GM18873 (cell line): ENCODE measurements around the gene ZNF584.

Experiments used
- ATAC-seq: cut with Tn5 transposase; IDR thresholded peaks from one replicate; pipeline ENCODE4 v1.9.1; 2021; ENCODE audit warnings: mild to moderate bottlenecking, moderate library complexity, moderate number of reproducible peaks; ENCODE audit not compliant: unreplicated experiment, low FRiP score

Gene ZNF584

DNA sequence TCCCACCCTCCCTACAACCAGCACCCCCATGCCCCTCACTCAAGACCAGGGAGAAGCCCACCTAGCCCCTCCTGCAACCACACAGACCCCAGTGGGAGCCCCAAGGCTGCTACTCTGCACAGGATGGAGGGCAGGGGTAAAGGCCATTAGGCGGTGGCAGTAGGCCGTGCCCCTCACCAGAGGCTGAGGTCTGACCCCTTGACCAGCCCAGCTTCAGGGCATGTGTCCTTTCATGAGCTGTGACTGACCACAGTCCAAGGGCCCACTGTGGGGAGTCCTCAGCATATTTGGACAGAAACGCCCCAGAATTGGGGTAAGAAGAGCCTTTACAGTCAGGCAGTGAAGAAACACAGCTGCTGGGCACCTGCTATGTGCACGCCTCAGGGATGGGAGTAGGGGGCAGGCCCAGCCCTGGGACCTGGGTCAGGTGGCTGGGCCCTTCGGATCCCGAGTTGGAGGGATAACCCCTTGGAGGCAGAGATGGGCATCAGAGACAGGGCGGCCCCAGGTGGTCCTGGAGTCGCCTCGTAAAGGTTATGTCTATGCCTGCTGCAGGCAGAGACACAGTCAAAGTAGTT is 23.0 kb upstream of the ZNF584 start:
- ATAC-seq = no peak

DNA sequence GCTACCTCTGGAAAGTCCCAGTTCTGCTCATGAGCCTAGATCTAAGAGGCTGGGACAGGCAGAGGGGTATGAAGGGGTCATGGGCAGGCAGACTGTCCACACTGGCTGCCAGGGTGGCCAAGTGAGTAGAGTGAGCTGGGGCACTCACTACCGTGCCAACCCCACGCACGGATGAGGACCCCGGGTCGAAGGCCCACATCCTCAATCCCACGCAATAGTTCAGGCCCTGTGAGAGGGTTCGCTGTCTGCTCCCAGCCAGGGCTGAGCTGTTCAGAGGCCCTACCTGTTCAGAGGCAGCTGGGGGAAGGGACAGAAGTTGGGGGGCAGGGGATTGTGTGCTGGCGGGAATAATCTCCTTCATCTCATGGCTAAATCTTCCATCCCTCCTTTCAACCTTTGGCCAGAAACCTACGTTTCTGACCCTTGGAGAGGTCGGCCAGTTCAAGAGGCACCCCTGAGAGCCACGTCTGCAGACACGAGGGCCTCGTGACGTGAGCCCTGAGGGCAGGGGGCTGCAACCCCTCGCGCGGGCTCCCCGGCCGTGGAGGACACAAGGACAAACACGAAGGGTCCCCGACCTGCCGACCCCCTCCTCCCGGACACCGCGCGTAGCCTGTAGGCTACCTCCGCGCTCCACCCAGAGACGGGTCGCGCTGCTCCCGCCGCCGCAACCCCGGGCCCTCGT is 22.4 kb upstream of the ZNF584 start:
- ATAC-seq = no peak

DNA sequence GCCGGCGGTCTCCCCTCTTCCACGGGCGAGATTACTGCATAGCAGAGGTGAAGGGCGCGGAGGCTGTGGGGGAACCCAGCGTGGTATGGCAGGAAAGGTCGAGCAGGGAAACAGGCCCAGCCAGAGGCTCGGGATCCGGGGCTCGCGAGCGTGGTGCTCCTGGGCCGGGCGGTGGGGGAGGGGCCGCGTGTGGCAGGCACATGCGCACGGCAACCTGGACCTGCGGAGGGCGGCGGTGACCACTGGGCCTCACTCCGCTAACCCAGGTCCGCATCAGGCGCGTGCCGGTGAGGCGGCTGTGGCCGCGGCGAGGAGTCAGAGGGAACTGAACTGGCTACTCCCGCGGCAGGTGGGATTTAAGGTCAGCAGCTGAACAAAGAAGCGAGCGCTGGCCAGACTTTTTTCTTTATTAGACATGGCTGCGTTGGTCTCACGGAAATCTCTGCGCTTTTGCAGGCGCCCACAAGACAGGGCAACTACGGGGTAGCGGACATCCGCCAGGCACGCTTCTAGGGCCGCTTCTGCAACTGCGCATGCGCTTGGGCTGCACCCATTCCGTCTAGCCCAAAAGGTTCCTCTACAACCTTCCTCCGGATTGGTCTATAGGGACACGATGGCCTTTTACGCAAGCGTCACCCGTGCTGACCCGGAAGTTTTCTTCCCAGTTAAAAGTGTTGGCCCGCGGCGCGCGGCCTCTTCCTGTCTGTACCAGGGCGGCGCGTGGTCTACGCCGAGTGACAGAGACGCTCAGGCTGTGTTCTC is 21.7 kb upstream of the ZNF584 start, which contains the start of gene RPS5:
RPS5 (plus strand) TSS at position 694 of the 762 bp plus-strand sequence. CDS start 869 bp downstream, outside the sequence.
- peak; percentile 77 for ATAC-seq

DNA sequence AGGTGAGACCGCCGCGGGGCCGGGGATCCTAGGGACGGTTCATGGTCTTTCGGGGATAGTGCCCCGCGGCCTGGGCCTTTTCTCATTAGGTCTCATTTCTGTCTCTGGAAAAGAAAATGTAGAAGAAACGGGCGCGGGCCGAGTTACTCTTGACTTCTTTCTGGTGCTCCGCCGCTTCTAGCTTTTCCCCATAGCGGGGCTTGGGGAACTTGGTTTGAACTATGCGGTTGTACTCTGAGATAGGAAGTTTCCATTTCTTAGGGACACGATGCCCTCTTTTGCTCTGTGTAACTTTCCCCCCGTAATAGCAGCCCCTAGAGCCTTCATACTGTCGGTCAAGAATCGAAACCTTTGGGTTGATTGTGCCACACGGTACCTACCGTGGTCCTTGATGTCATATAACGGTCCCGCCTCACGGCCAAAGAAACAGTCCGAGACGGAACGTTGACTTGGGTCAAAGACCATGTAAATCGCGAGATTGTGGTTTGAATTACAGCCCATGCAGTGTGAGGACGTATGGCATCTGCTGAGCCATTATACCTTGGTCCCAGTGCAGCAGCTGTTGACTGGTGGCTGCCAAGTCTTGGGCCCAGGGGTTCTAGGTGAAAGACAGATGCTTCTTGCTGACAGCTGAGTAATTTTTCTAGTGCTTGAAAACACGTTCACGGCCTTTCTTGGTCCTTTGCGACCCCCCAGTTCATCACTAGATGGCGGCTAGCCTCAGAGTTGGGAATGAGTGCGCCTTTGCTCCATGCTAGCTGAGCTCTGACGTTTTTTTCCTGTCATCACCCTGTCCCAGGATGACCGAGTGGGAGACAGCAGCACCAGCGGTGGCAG is 20.9 kb upstream of the ZNF584 start:
- ATAC-seq = no peak

DNA sequence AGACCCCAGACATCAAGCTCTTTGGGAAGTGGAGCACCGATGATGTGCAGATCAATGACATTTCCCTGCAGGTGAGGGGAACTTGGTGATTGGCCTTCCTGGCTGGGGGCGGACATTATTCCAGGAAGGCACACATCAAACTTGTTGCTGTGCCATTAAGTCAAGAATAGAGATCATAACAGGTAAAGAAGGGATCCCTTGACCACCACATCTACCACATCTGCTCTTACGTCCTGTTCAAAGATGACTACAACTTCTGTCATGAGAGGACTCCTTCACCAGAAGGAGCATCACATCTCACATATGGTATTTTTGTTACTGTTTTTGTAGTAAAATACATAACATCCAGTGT is 20.3 kb upstream of the ZNF584 start:
- no peak for ATAC-seq

DNA sequence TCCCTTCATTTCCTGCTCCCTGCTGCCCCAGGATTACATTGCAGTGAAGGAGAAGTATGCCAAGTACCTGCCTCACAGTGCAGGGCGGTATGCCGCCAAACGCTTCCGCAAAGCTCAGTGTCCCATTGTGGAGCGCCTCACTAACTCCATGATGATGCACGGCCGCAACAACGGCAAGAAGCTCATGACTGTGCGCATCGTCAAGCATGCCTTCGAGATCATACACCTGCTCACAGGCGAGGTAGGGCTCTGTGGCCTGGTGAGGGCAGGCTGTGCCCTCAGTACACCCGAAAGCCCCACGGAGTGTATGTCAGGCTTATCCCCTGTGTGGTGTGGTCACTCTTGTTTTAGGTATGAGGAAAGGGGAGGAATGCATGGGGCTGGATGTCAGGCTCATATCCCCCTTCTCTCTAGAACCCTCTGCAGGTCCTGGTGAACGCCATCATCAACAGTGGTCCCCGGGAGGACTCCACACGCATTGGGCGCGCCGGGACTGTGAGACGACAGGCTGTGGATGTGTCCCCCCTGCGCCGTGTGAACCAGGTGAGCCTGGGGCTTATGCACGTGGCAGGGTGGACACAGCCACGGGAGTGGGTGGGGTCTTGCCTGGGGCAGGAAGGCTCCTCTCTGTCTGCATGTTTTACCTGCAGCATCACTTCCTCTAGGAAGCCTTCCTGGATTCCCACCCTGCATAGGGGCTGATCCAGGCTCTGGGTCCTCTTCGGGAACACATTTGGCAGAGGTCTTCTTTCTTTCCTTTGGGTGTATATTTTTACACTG is 15.3 kb upstream of the ZNF584 start:
- no peak for ATAC-seq

DNA sequence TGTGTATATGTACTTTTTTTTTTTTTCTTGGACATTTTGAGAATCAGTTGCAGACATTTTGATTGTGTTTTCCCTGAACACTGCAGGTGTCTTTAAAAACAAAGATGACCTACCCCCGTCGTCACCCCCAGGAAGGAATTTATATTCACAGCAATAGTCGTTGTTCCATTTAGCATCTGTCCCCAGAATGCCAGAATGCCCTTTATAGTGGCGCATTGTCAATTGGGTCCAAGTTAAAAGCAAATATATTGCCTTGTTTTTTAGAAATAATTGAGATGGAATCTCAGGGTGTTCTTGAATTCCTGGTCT is 14.8 kb upstream of the ZNF584 start:
- no peak for ATAC-seq

DNA sequence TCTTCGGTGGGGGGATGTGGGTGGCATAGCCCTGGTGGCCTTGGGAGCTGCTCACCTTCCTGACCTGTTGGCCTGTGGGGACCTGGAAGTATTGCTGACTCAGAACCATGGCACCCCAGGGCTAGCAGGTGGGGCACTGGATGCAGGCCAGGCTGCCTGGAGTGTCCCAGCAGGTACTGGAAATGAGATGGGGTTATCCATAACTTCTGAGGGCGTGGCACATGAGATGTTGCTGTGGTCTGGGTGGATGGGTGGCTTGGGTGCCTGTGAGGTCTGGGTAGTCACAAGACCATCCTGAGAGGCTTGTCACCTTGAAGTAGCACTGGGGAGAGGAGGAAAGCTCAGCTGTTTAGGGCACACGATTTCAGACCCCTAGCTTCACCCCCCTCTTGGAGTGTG is 13.6 kb upstream of the ZNF584 start:
- ATAC-seq = no peak

DNA sequence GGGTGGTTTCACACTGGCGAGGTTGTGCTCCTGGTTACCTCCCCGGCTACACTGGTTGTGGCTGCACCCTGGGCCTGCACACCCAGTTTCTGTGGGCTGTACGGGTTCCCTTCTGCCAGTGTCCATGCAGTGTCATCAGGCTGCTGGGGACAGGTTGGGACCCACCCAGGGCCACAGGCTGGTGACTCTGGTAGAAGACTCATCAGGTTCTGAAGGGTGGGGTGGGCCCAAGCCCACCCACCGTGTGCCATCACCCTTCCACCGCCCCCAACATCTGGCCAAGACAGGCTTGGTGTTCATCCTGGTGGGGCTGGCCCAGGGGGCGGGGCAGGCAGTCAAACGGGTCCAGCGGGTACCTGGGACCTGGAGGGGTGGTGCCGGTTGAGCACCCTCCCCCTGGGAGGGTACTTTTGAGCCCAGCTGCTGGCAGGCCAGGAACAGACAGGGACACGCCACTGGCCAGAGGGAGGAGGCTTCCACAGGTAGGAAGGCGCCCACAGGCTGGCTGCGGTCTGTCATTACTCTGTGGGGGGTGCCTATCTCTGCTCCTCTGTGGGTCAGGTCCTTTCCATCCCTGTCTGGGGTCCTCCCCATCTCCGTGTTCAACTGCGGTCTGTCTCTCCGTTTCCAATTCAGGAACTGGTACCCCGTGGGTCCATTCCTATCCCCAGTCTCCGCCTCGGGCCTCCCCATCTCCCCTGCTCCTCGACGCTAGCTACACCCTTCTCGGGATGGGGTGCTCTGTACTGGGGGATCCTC is 13.1 kb upstream of the ZNF584 start, which contains the start of gene RNF225:
RNF225 (plus strand) TSS at position 437 of the 759 bp plus-strand sequence. CDS start 434 bp downstream, outside the sequence.
- ATAC-seq = no peak

DNA sequence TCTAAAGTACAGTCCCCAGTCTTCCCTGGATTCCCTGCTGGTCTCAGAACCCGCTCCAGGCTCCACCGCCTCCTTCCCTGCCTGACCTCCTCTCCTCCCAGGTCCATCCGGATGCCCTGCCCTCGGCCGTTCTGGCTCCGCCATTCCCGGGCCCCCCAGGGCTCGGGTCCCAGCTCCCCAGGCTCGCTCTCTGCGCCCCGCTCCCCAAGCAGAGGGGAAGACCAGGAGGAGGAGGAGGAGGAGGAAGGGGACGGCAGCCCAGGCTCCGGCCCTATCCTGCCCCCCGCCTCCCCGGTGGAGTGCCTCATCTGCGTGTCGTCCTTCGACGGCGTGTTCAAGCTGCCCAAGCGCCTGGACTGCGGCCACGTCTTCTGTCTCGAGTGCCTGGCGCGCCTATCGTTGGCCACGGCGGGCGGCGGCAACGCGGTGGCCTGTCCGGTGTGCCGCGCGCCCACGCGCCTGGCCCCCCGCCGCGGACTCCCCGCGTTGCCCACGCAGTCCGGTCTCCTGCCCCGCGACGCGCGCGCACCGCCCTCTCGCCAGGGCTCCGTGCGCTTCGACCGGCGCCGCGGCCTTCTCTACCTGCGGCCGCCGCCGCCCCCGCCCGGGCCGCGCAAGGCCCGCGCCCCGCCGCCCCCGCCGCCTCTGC is 12.3 kb upstream of the ZNF584 start:
- no peak for ATAC-seq

DNA sequence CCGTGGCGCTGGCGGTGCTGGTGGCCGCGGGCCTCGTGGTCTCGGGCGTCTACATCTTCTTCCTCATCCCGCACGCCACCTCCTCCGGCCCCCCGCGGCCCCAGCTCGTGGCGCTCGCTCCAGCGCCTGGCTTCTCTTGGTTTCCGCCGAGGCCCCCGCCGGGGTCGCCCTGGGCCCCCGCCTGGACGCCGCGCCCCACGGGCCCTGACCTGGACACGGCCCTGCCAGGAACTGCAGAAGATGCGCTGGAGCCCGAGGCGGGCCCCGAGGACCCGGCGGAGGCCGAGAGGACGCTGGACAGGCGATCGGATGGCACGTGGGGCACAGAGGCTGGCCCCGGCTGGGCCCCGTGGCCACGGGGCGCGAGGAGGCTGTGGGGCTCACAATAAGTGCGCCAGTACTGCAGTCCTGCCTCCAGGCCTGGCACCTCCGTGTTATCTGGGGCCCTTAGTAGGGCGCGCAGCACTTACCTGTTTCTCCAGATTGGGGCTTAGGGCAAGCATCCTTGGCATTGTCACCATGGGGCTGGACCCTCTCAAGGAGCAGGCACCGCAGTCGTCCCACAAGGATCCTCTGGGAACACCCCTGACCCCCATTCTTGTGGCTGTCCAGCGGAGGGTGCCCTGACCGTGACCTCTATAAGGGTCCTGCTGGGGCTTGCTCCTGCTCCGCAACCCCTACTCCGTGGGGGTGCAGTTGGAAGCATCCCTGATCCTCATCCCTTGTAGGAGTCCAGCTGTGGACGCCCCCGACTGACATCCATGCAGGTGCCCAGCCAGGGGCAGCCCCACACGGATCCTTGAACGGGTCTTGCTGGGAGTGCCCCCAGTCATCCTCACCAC is 11.5 kb upstream of the ZNF584 start:
- no peak for ATAC-seq

DNA sequence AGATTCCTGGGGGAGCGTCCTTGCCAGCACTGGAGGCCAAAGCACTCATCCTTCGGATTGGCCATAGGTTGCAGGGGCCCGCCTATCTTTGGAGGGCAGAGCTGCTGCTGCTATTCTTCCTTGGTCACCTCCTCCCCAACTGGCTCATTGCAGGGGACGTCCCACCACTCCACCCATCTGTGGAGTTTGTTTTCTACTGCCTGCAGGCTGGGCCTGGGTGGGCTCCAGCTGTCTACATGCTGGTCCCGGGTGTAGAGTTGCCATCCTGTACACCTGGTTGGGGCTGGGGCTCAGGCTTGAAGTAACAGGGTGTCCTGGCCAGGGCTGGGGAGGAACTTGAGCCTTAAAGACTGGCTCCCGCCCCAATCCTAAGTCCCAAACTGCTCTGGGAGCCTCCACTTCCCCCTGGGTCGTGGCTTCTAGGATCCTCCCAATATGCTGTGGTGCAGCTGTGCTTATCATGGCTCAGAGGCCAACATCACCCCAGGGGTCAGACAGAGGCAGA is 10.9 kb upstream of the ZNF584 start:
- ATAC-seq = no peak

DNA sequence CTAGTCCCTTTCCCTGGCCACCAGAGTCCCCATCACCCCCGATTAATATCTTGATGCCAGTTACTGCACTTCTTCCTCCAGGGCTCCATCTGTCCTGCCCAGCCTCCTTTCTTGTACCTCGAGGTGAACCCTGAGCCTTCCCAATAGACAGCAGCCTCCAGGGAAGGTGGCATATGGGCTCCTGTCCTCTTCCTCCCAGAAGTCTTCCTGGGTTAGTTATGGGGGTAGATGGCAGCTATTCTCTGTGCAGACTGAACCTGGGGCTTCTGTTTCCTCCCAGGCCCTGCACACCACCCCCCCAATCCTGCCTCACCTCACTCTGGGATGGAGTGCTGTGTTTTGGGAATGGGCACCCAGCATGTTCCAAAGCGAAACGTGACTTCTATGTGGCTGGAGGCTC is 10.4 kb upstream of the ZNF584 start:
- no peak for ATAC-seq

DNA sequence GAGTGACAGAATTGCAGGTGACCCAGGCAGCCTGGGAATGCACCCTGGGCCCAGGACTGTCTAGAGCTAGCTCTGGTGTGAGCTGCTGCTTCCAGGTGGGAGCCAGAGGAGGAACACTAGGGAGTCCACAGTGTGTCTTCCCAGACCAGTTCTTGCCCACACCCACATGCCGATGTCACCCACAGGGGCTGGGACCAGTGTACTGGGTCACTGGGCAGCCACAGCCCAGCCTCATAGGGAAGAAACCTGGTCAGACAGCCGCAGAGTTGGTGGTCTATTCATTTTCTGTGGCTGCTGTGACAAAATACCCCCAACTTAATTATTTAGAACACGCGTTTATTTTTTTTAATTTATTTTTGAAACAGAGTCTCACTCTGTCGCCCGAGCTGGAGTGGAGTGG is 9.9 kb upstream of the ZNF584 start:
- no peak for ATAC-seq

DNA sequence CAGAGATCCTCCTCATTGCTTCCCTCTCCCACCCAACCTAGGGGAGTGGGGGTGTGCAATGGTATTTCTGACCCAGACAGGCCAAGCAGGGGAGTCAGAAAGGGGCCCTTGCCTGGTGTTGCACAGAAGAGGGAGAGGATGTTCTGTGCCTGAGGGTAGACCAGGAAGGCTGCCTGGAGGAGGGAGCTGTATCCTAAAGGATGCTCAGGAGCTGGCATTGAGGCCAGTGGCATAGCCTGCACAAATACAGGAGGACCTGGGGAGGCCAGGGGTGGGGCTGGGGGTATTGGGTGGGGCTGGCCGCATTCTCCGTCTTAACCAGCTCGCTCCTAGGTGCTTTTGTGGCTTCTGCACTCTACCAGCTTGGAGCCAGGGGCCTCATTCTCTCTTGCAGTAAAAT is 8.5 kb upstream of the ZNF584 start:
- no peak for ATAC-seq

DNA sequence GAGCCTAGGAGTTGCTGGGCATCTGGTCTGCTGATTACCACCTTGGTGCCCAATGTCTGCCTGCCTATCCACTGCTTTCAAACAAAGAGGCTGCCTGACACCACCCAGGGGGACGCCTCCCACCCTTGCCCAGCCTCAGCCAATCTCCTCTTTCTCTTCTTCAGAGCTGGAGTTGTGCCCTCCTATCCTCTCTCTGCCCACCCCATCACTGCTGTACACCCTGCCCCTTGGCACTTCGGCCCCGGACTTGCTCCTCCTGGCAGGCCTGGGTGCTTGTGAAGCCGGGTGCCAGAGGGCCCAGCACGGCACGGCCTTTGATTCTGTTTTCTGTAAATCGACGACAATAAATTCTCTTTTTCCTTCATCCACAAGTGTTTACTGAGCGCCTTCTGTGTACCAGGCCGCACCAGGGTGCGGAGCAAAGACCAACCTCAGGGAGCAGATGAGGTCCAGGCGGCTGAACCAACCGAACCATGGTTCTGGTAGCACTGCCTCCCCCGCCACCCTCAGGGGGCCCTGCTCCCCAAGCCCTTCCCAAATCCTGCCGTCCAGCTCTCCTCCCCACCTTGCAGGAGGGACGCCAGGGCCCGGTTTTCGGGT is 8.0 kb upstream of the ZNF584 start:
- no peak for ATAC-seq
